ENCODE measurements around the gene STAT5B. TPM values are rescaled to one million over a fixed set of nuclear protein-coding genes. Genes with fewer than 3 reads are reported as not detected.
"Not testable (repeated sequence)": the region's sequence is repeated elsewhere in the genome, so short reads cannot be mapped to it uniquely, and the experiment has no call there.

The STAT5B gene
- total RNA-seq, 1 donor from 2014 or later, result 32.8 TPM

- Mint-ChIP-seq H3K36me3 (ENCODE audit: low read depth) (peaks cover 41% of the 10 kb centered on the region), H3K4me1 (ENCODE audit: low read depth) (peaks cover 5% of the 10 kb centered on the region), H3K27ac (ENCODE audit: unreplicated experiment) (no peak overlapping the region), H3K9me3 (ENCODE audit: low read depth) (no peaks in the 10 kb centered on the region), H3K4me3 (ENCODE audit: unreplicated experiment) (no peak overlapping the region), H3K27me3 (ENCODE audit: low read depth) (no peaks in the 10 kb centered on the region)
- TF ChIP-seq CTCF (IDR thresholded peaks at IDR 0.05), result no peak
- no peak for DNase-seq (ENCODE audit: low spot score)
Observed at GRCh38 chr17:42214156-42214555, 62.0 kb downstream of the STAT5B start.

GRCh38 chr17:42212382-42212781, 63.8 kb downstream of the STAT5B start:
- DNase-seq (ENCODE audit: low spot score), result no peak
- Mint-ChIP-seq H3K27me3 (ENCODE audit: low read depth) (no peaks in the 10 kb centered on the region), H3K4me1 (ENCODE audit: low read depth) (peaks cover 5% of the 10 kb centered on the region), H3K9me3 (ENCODE audit: low read depth) (no peaks in the 10 kb centered on the region), H3K27ac (ENCODE audit: unreplicated experiment) (no peak overlapping the region), H3K4me3 (ENCODE audit: unreplicated experiment) (no peak overlapping the region), H3K36me3 (ENCODE audit: low read depth) (peaks cover 36% of the 10 kb centered on the region)
- TF ChIP-seq CTCF (IDR thresholded peaks at IDR 0.05), result no peak

- not testable (repeated sequence) for H3K9me3 Mint-ChIP-seq (ENCODE audit: low read depth); H3K27me3 Mint-ChIP-seq (ENCODE audit: low read depth); H3K27ac Mint-ChIP-seq (ENCODE audit: unreplicated experiment); H3K4me1 Mint-ChIP-seq (ENCODE audit: low read depth); H3K4me3 Mint-ChIP-seq (ENCODE audit: unreplicated experiment)
- H3K36me3 Mint-ChIP-seq (ENCODE audit: low read depth), result peaks cover 31% of the 10 kb centered on the region
- peak; percentile 26 for DNase-seq (ENCODE audit: low spot score)
Observed at GRCh38 chr17:42211921-42212341, 64.3 kb downstream of the STAT5B start.

GRCh38 chr17:42210046-42210445, 66.1 kb downstream of the STAT5B start:
- Mint-ChIP-seq H3K9me3 (ENCODE audit: low read depth) (no peaks in the 10 kb centered on the region), H3K4me3 (ENCODE audit: unreplicated experiment) (no peak overlapping the region), H3K27me3 (ENCODE audit: low read depth) (no peaks in the 10 kb centered on the region), H3K36me3 (ENCODE audit: low read depth) (peaks cover 25% of the 10 kb centered on the region), H3K27ac (ENCODE audit: unreplicated experiment) (no peak overlapping the region), H3K4me1 (ENCODE audit: low read depth) (no peaks in the 10 kb centered on the region)
- DNase-seq (ENCODE audit: low spot score), result peak; percentile 6
- no peak for TF ChIP-seq CTCF (IDR thresholded peaks at IDR 0.05)

- not testable (repeated sequence) for H3K4me1 Mint-ChIP-seq (ENCODE audit: low read depth); H3K9me3 Mint-ChIP-seq (ENCODE audit: low read depth); H3K4me3 Mint-ChIP-seq (ENCODE audit: unreplicated experiment); DNase-seq (ENCODE audit: low spot score); H3K27me3 Mint-ChIP-seq (ENCODE audit: low read depth)
- peak overlapping the region; percentile 51 for H3K27ac Mint-ChIP-seq (ENCODE audit: unreplicated experiment)
- H3K36me3 Mint-ChIP-seq (ENCODE audit: low read depth), result peaks cover 34% of the 10 kb centered on the region
Observed at GRCh38 chr17:42206153-42206612, 70.0 kb downstream of the STAT5B start.

- no peak for DNase-seq (ENCODE audit: low spot score)
- H3K9me3 Mint-ChIP-seq (ENCODE audit: low read depth), result no peaks in the 10 kb centered on the region
- no peak for TF ChIP-seq CTCF (IDR thresholded peaks at IDR 0.05)
- H3K27ac Mint-ChIP-seq (ENCODE audit: unreplicated experiment), result no peak overlapping the region
- peaks cover 26% of the 10 kb centered on the region for H3K36me3 Mint-ChIP-seq (ENCODE audit: low read depth)
- no peak overlapping the region for H3K4me3 Mint-ChIP-seq (ENCODE audit: unreplicated experiment)
- H3K4me1 Mint-ChIP-seq (ENCODE audit: low read depth), result no peaks in the 10 kb centered on the region
- no peaks in the 10 kb centered on the region for H3K27me3 Mint-ChIP-seq (ENCODE audit: low read depth)
Observed at GRCh38 chr17:42203354-42203753, 72.8 kb downstream of the STAT5B start.
